SK-N-SH (cell line): ENCODE results near the gene FOXE3. TPM values are rescaled to one million over a fixed set of nuclear protein-coding genes. Genes with fewer than 3 reads are reported as not detected.
A peak's percentile ranks its signal among the peaks of the same experiment; 100 is the strongest.

Experiments used
- CTCF ChIA-PET: fragments of 300-600, 350-600 bp; formaldehyde crosslinking; extraction: SDS; loops from one replicate; lab custom pipeline; 2021; lab: Yijun Ruan, JAX
- POLR2A ChIA-PET: fragments of 350-600 bp; sonication (Branson Sonifier 250); formaldehyde crosslinking; extraction: SDS; loops from one replicate; lab custom pipeline; 2020; ENCODE audit warnings: antibody characterized with exemption, inconsistent platforms; lab: Yijun Ruan, JAX
- DNase-seq: peaks from one replicate; pipeline ENCODE4 v3.0.0; 2012
- H2AFZ ChIP-seq: fragments of 200-600 bp; sonication (generic); 2 replicates; pipeline ENCODE4 v1.8.1; 2016; ENCODE audit warnings: antibody characterized with exemption, mild to moderate bottlenecking, low read depth
- H3F3A ChIP-seq: fragments of 200-600 bp; sonication (generic); replicated peaks from 2 replicates; pipeline ENCODE3; 2016; ENCODE audit warnings: antibody characterized with exemption, mild to moderate bottlenecking; ENCODE audit not compliant: insufficient read depth
- H3K27ac ChIP-seq, 2 experiments: fragments of 200-500 bp in 1 of 2; fragments of 200-600 bp in 1 of 2; sonication (Bioruptor generic) in 1 of 2; sonication (generic), shearing (Covaris generic) in 1 of 2; 2 replicates each; pipeline versions ENCODE4 v1.5.1 to v1.6.1; 2014 to 2016; ENCODE audit warnings: low read depth in 2 of 2, inconsistent platforms in 1 of 2, low read length in 1 of 2, mild to moderate bottlenecking in 1 of 2, mixed read lengths in 1 of 2
- H3K27me3 ChIP-seq: fragments of 200-600 bp; sonication (generic), shearing (Covaris generic); 2 replicates; pipeline ENCODE4 v1.6.1; 2016; ENCODE audit warnings: mixed run types; ENCODE audit not compliant: insufficient read depth
- H3K36me3 ChIP-seq, 2 experiments: fragments of 200-500 bp in 1 of 2; fragments of 200-600 bp in 1 of 2; sonication (Bioruptor generic) in 1 of 2; sonication (generic) in 1 of 2; replicated peaks in 1 of 2; 2 replicates each; pipeline versions ENCODE3 to v1.5.1; 2014 to 2016; ENCODE audit warnings: low read length in 1 of 2, mild to moderate bottlenecking in 1 of 2; ENCODE audit not compliant: insufficient read depth in 2 of 2, control insufficient read depth in 1 of 2
- H3K4me1 ChIP-seq, 2 experiments: fragments of 200-500 bp in 1 of 2; fragments of 200-600 bp in 1 of 2; sonication (Bioruptor generic) in 1 of 2; sonication (generic), shearing (Covaris generic) in 1 of 2; 2 replicates each; pipeline versions ENCODE4 v1.5.1 to v1.6.1; 2014 to 2016; ENCODE audit warnings: low read depth in 1 of 2, low read length in 1 of 2, mixed run types in 1 of 2; ENCODE audit not compliant: insufficient read depth in 2 of 2, control insufficient read depth in 1 of 2
- H3K4me2 ChIP-seq: fragments of 200-600 bp; sonication (generic), shearing (Covaris generic); 2 replicates; pipeline ENCODE4 v1.6.1; 2017; ENCODE audit warnings: mixed run types
- H3K4me3 ChIP-seq, 2 experiments: fragments of 200-500 bp in 1 of 2; fragments of 200-600 bp in 1 of 2; sonication (Bioruptor generic) in 1 of 2; sonication (generic), shearing (Covaris generic) in 1 of 2; 2 replicates each; pipeline versions ENCODE4 v1.5.1 to v1.8.1; 2014 to 2016; ENCODE audit warnings: low read depth in 2 of 2, inconsistent platforms in 1 of 2, low read length in 1 of 2, mild to moderate bottlenecking in 1 of 2, mixed read lengths in 1 of 2, moderate library complexity in 1 of 2
- H3K79me2 ChIP-seq: fragments of 200-600 bp; sonication (generic); 2 replicates; pipeline ENCODE4 v1.8.1; 2017; ENCODE audit warnings: mild to moderate bottlenecking; ENCODE audit not compliant: insufficient read depth
- H3K9ac ChIP-seq: fragments of 200-600 bp; sonication (generic); 2 replicates; pipeline ENCODE4 v1.6.1; 2017; ENCODE audit warnings: mixed run types
- H3K9me2 ChIP-seq: fragments of 200-600 bp; sonication (generic); 2 replicates; pipeline ENCODE4 v1.6.1; 2017; ENCODE audit warnings: mixed run types
- H3K9me3 ChIP-seq: fragments of 200-600 bp; sonication (generic); 2 replicates; pipeline ENCODE4 v1.6.1; 2017; ENCODE audit warnings: mixed run types, mild to moderate bottlenecking, moderate library complexity
- H4K20me1 ChIP-seq: fragments of 200-600 bp; sonication (generic); 2 replicates; pipeline ENCODE4 v1.6.1; 2017; ENCODE audit warnings: mild to moderate bottlenecking, mixed run types; ENCODE audit not compliant: insufficient read depth
- CHD2 ChIP-seq: fragments of 150-350 bp; IDR thresholded peaks from 2 replicates; pipeline ENCODE4 v1.6.1; 2018; ENCODE audit warnings: low read length; ENCODE audit not compliant: partially characterized antibody
- EP300 ChIP-seq, 2 experiments: IDR thresholded peaks; 2 replicates each; pipeline versions ENCODE4 v1.4.0 to v1.6.1; 2012; ENCODE audit warnings: borderline replicate concordance in 1 of 2, low read depth in 1 of 2, low read length in 1 of 2
- GATA2 ChIP-seq: sonication (generic); formaldehyde crosslinking; IDR thresholded peaks from 2 replicates; pipeline ENCODE4 v1.5.0; 2020; ENCODE audit warnings: mild to moderate bottlenecking, missing genetic modification reagents
- MEF2A ChIP-seq: IDR thresholded peaks from 2 replicates; pipeline ENCODE4 v1.4.0; 2012; ENCODE audit warnings: low read depth, borderline replicate concordance
- MXI1 ChIP-seq: IDR thresholded peaks from 2 replicates; pipeline ENCODE4 v1.6.1; 2012; ENCODE audit warnings: mild to moderate bottlenecking, low read depth, low read length, improper control_type of control experiment
- PBX3 ChIP-seq: IDR thresholded peaks from 2 replicates; pipeline ENCODE4; 2012
- RAD21 ChIP-seq: IDR thresholded peaks from 2 replicates; pipeline ENCODE4 v1.6.1; 2012; ENCODE audit warnings: mild to moderate bottlenecking, low read length
- REST ChIP-seq: IDR thresholded peaks from 2 replicates; pipeline ENCODE4 v1.6.1; 2012; ENCODE audit warnings: mild to moderate bottlenecking, low read depth, low read length, moderate library complexity
- RXRA ChIP-seq: IDR thresholded peaks from 2 replicates; pipeline ENCODE4 v1.4.0; 2012; ENCODE audit warnings: low read depth, mild to moderate bottlenecking, borderline replicate concordance
- TCF12 ChIP-seq: IDR thresholded peaks from 2 replicates; pipeline ENCODE4 v1.4.0; 2012
- TEAD4 ChIP-seq: IDR thresholded peaks from 2 replicates; pipeline ENCODE4 v1.4.0; 2012; ENCODE audit warnings: mild to moderate bottlenecking, borderline replicate concordance; ENCODE audit not compliant: insufficient read depth
- WGBS: methylation state at CpG from one replicate; pipeline ENCODE4 v1.1.6; 2017; ENCODE audit warnings: low lambda C conversion rate; 5-methylcytosine and 5-hydroxymethylcytosine counted together
- polyA plus RNA-seq, 3 experiments: library from polyadenylated mRNA; depleted of rRNA; stranded (reverse); fragments of >200 nt; gene quantifications; 2 replicates each; pipeline ENCODE4 v1.2.3, GENCODE V29; 2012
- TF ChIP-seq, protein P1 (sequence below): IDR thresholded peaks from 2 replicates; pipeline ENCODE4 v1.4.0; 2012; ENCODE audit warnings: low read depth
- TF ChIP-seq, protein P2 (sequence below): fragments of 150-350 bp; IDR thresholded peaks from 2 replicates; pipeline ENCODE4 v1.6.1; 2016; ENCODE audit warnings: mild to moderate bottlenecking, low read depth, low read length

FOXE3 gene
- polyA plus RNA-seq, 1 of the 3 experiments (the other 2 are of a cell fraction) = not detected

GRCh38 chr1:47418681-47419325 lies 2.7 kb downstream of the FOXE3 start:
- Histone ChIP-seq H4K20me1 (no peaks in the 10 kb centered on the region), H3K27ac (no peak overlapping the region), H3K9ac (no peak overlapping the region), H3K79me2 (no peaks in the 10 kb centered on the region)
- WGBS = 68% methylated on average over 5 of the region's 6 CpGs
- TF ChIP-seq EP300 (IDR thresholded peaks at IDR 0.05; ENCODE audit: borderline replicate concordance in 1 of 2, low read depth in 1 of 2, low read length in 1 of 2) (no peak), CHD2 (no peak), REST (peak; percentile 61; the same call in 1 of the 2 replicates)
- TF ChIP-seq, protein P1, sequence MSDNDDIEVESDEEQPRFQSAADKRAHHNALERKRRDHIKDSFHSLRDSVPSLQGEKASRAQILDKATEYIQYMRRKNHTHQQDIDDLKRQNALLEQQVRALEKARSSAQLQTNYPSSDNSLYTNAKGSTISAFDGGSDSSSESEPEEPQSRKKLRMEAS = no peak
- TF ChIP-seq, all 33 proteins: peak for 1
- H2AFZ ChIP-seq = no peak overlapping the region
- ChIA-PET POLR2A (no interaction called here), CTCF (interaction anchor here (1.6 to 28.7 kb wide), 4 partner anchors 16 to 298 kb away, joined by 4 to 1422 read pairs (median 114); partner anchors contain the start of gene FOXD2)
- H3F3A ChIP-seq = no peaks in the 10 kb centered on the region
- no peak for DNase-seq
- no peaks in the 10 kb centered on the region for H3K9me2 ChIP-seq
- no peaks in the 10 kb centered on the region for H3K36me3 ChIP-seq
- H3K4me3 ChIP-seq = no peak overlapping the region
- H3K4me2 ChIP-seq = no peak overlapping the region
- H3K9me3 ChIP-seq = no peaks in the 10 kb centered on the region
- peaks cover 56% of the 10 kb centered on the region for H3K27me3 ChIP-seq
- H3K4me1 ChIP-seq = no peaks in the 10 kb centered on the region; a peak in 1 of 4 replicates

DNA sequence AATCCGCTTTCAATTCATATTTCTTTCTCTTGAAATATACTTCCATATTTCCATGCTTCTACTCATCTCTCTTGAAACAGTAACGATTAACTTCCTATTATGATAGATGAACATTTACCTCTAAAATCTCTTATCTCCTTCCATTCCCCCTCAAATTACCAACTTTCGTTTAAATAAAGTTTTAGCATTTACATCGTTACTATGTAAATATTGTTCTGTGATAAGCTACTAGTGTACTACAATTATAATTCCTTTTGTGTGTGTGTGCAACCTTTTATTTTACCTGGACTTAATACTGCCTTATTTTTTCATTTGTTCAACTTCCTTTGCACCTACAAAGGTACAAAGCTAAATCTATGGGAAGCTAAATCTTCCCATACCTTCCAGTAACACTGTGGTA lies 4.5 kb downstream of the FOXE3 start:
- POLR2A ChIA-PET = no interaction called here
- no peaks in the 10 kb centered on the region for H3K9me2 ChIP-seq

More for the DNA sequence above, 4.5 kb downstream of the FOXE3 start:
- H3K9me3 ChIP-seq = no peaks in the 10 kb centered on the region
- no peak overlapping the region for H3K4me2 ChIP-seq
- H4K20me1 ChIP-seq = no peaks in the 10 kb centered on the region
- CTCF ChIA-PET = interaction anchor here (1.0 to 28.7 kb wide), 8 partner anchors 13 to 296 kb away, joined by 3 to 1422 read pairs (median 6); partner anchors contain the start of gene FOXD2
- DNase-seq = no peak
- H3K27me3 ChIP-seq = peaks cover 47% of the 10 kb centered on the region
- H3K4me3 ChIP-seq = no peak overlapping the region
- H2AFZ ChIP-seq = no peak overlapping the region
- WGBS = 34% methylated on average over 4 of the region's 4 CpGs
- TF ChIP-seq GATA2 (CRISPR knock-in tag) = no peak
- TF ChIP-seq, protein P2, sequence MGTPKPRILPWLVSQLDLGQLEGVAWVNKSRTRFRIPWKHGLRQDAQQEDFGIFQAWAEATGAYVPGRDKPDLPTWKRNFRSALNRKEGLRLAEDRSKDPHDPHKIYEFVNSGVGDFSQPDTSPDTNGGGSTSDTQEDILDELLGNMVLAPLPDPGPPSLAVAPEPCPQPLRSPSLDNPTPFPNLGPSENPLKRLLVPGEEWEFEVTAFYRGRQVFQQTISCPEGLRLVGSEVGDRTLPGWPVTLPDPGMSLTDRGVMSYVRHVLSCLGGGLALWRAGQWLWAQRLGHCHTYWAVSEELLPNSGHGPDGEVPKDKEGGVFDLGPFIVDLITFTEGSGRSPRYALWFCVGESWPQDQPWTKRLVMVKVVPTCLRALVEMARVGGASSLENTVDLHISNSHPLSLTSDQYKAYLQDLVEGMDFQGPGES = no peak
- no peak for TF ChIP-seq TEAD4
- TF ChIP-seq MXI1 = no peak
- no peak for TF ChIP-seq RXRA
- TF ChIP-seq TCF12 = no peak
- TF ChIP-seq PBX3 = no peak
- TF ChIP-seq MEF2A = no peak
- TF ChIP-seq RAD21 = no peak
- H3K9ac ChIP-seq = no peak overlapping the region
- H3K4me1 ChIP-seq = no peaks in the 10 kb centered on the region; a peak in 1 of 4 replicates
- H3K36me3 ChIP-seq = no peaks in the 10 kb centered on the region
- H3K79me2 ChIP-seq = no peaks in the 10 kb centered on the region
- no peak overlapping the region for H3K27ac ChIP-seq
- no peaks in the 10 kb centered on the region for H3F3A ChIP-seq
